ENCODE measurements around the gene GPBP1L1. TPM values are rescaled to one million over a fixed set of nuclear protein-coding genes. Genes with fewer than 3 reads are reported as not detected.
"Not testable (repeated sequence)": the region's sequence is repeated elsewhere in the genome, so short reads cannot be mapped to it uniquely, and the experiment has no call there.

GPBP1L1 gene
- total and polyA plus RNA-seq, 9 donors: 55.7 to 73.0 (median 64.9) TPM

GRCh38 chr1:45596765-45597164 lies 89.6 kb downstream of the GPBP1L1 start:
- H3K4me3 ChIP-seq (ENCODE audit: low read length); H3K27me3 ChIP-seq (ENCODE audit: control insufficient read depth, insufficient read depth, low read length); H3K27ac ChIP-seq (ENCODE audit: low read length); H3K4me1 ChIP-seq (ENCODE audit: control insufficient read depth, insufficient read depth, low read length); H3K9me3 ChIP-seq (replicated peaks; ENCODE audit: control insufficient read depth, low read depth, low read length); DNase-seq: not testable (repeated sequence)
- 97% methylated on average over 5 of the region's 8 CpGs for WGBS (ENCODE audit: insufficient coverage)
- H3K36me3 ChIP-seq (ENCODE audit: control insufficient read depth, insufficient read depth, low read length): peaks cover 14% of the 10 kb centered on the region

GRCh38 chr1:45594412-45594811 lies 91.9 kb downstream of the GPBP1L1 start:
- no peak for DNase-seq
- Histone ChIP-seq H3K4me3 (ENCODE audit: low read length) (no peak overlapping the region), H3K27me3 (ENCODE audit: control insufficient read depth, insufficient read depth, low read length) (no peaks in the 10 kb centered on the region), H3K4me1 (ENCODE audit: control insufficient read depth, insufficient read depth, low read length) (no peaks in the 10 kb centered on the region), H3K36me3 (ENCODE audit: control insufficient read depth, insufficient read depth, low read length) (peaks cover 17% of the 10 kb centered on the region), H3K9me3 (replicated peaks; ENCODE audit: control insufficient read depth, low read depth, low read length) (no peaks in the 10 kb centered on the region), H3K27ac (ENCODE audit: low read length) (no peak overlapping the region)
- no CpG with 5 or more reads among the region's 4 CpGs for WGBS (ENCODE audit: insufficient coverage)

- no peak overlapping the region for H3K4me3 ChIP-seq (ENCODE audit: low read length)
- WGBS (ENCODE audit: insufficient coverage): no CpG with 5 or more reads among the region's 1 CpG
- no peak for DNase-seq
- peaks cover 11% of the 10 kb centered on the region for H3K4me1 ChIP-seq (ENCODE audit: control insufficient read depth, insufficient read depth, low read length)
- H3K36me3 ChIP-seq (ENCODE audit: control insufficient read depth, insufficient read depth, low read length): peaks cover 14% of the 10 kb centered on the region
- H3K27me3 ChIP-seq (ENCODE audit: control insufficient read depth, insufficient read depth, low read length): no peaks in the 10 kb centered on the region
- no peaks in the 10 kb centered on the region for H3K9me3 ChIP-seq (replicated peaks; ENCODE audit: control insufficient read depth, low read depth, low read length)
- no peak overlapping the region for H3K27ac ChIP-seq (ENCODE audit: low read length)
Observed at GRCh38 chr1:45589861-45590260, 96.5 kb downstream of the GPBP1L1 start.

GRCh38 chr1:45586769-45587168 lies 99.6 kb downstream of the GPBP1L1 start:
- Histone ChIP-seq H3K4me1 (ENCODE audit: control insufficient read depth, insufficient read depth, low read length) (peaks cover 15% of the 10 kb centered on the region), H3K36me3 (ENCODE audit: control insufficient read depth, insufficient read depth, low read length) (peaks cover 3% of the 10 kb centered on the region), H3K9me3 (replicated peaks; ENCODE audit: control insufficient read depth, low read depth, low read length) (no peaks in the 10 kb centered on the region), H3K4me3 (ENCODE audit: low read length) (no peak overlapping the region), H3K27me3 (ENCODE audit: control insufficient read depth, insufficient read depth, low read length) (no peaks in the 10 kb centered on the region), H3K27ac (ENCODE audit: low read length) (no peak overlapping the region)
- WGBS (ENCODE audit: insufficient coverage): no CpG with 5 or more reads among the region's 4 CpGs
- DNase-seq: no peak

- DNase-seq: no peak
- H3K4me3 ChIP-seq (ENCODE audit: low read length): peak overlapping the region; percentile 92
- H3K36me3 ChIP-seq (ENCODE audit: control insufficient read depth, insufficient read depth, low read length): no peaks in the 10 kb centered on the region
- no peaks in the 10 kb centered on the region for H3K27me3 ChIP-seq (ENCODE audit: control insufficient read depth, insufficient read depth, low read length)
- WGBS (ENCODE audit: insufficient coverage): 17% methylated on average over 3 of the region's 7 CpGs
- H3K4me1 ChIP-seq (ENCODE audit: control insufficient read depth, insufficient read depth, low read length): peaks cover 15% of the 10 kb centered on the region
- no peak overlapping the region for H3K27ac ChIP-seq (ENCODE audit: low read length)
- H3K9me3 ChIP-seq (replicated peaks; ENCODE audit: control insufficient read depth, low read depth, low read length): no peaks in the 10 kb centered on the region
Observed at GRCh38 chr1:45585496-45586075, 100.7 kb downstream of the GPBP1L1 start.

GRCh38 chr1:45585110-45585426 lies 101.3 kb downstream of the GPBP1L1 start:
- WGBS (ENCODE audit: insufficient coverage): 0% methylated on average over 2 of the region's 5 CpGs
- Histone ChIP-seq H3K4me1 (ENCODE audit: control insufficient read depth, insufficient read depth, low read length) (peaks cover 15% of the 10 kb centered on the region), H3K27ac (ENCODE audit: low read length) (peak overlapping the region; percentile 98), H3K9me3 (replicated peaks; ENCODE audit: control insufficient read depth, low read depth, low read length) (no peaks in the 10 kb centered on the region), H3K4me3 (ENCODE audit: low read length) (peak overlapping the region; percentile 92), H3K36me3 (ENCODE audit: control insufficient read depth, insufficient read depth, low read length) (no peaks in the 10 kb centered on the region), H3K27me3 (ENCODE audit: control insufficient read depth, insufficient read depth, low read length) (no peaks in the 10 kb centered on the region)
- DNase-seq: no peak

GRCh38 chr1:45584351-45585109 lies 101.8 kb downstream of the GPBP1L1 start:
- Histone ChIP-seq H3K27ac (ENCODE audit: low read length) (peak overlapping the region; percentile 98), H3K9me3 (replicated peaks; ENCODE audit: control insufficient read depth, low read depth, low read length) (no peaks in the 10 kb centered on the region), H3K36me3 (ENCODE audit: control insufficient read depth, insufficient read depth, low read length) (no peaks in the 10 kb centered on the region), H3K27me3 (ENCODE audit: control insufficient read depth, insufficient read depth, low read length) (no peaks in the 10 kb centered on the region), H3K4me3 (ENCODE audit: low read length) (peak overlapping the region; percentile 92), H3K4me1 (ENCODE audit: control insufficient read depth, insufficient read depth, low read length) (peaks cover 15% of the 10 kb centered on the region)
- 0% methylated on average over 45 of the region's 59 CpGs for WGBS (ENCODE audit: insufficient coverage)
- DNase-seq: peak; percentile 97

GRCh38 chr1:45583666-45584350 lies 102.5 kb downstream of the GPBP1L1 start, which contains the start of gene NASP:
Gene NASP (plus strand): TSS chr1:45584041. CDS start chr1:45584147, 106 bp downstream.
- under 1% methylated on average over 40 of the region's 41 CpGs for WGBS (ENCODE audit: insufficient coverage)

GRCh38 chr1:45583264-45583665 lies 103.1 kb downstream of the GPBP1L1 start:
- whole genome bisulfite sequencing (ENCODE audit: insufficient coverage): 0% methylated on average over 16 of the region's 19 CpGs

More at GRCh38 chr1:45583666-45584350, 102.5 kb downstream of the GPBP1L1 start, which contains the start of gene NASP:
- peaks cover 15% of the 10 kb centered on the region for H3K4me1 ChIP-seq (ENCODE audit: control insufficient read depth, insufficient read depth, low read length)
- H3K9me3 ChIP-seq (replicated peaks; ENCODE audit: control insufficient read depth, low read depth, low read length): no peaks in the 10 kb centered on the region
- peak within 1 kb of the TSS; percentile 92 for H3K4me3 ChIP-seq (ENCODE audit: low read length)
- H3K27me3 ChIP-seq (ENCODE audit: control insufficient read depth, insufficient read depth, low read length): no peaks in the 10 kb centered on the region
- peak within 1 kb of the TSS; percentile 98 for H3K27ac ChIP-seq (ENCODE audit: low read length)
- H3K36me3 ChIP-seq (ENCODE audit: control insufficient read depth, insufficient read depth, low read length): no peaks in the 10 kb centered on the region
- peak; percentile 94 for DNase-seq

More at GRCh38 chr1:45583264-45583665, 103.1 kb downstream of the GPBP1L1 start:
- H3K36me3 ChIP-seq (ENCODE audit: control insufficient read depth, insufficient read depth, low read length): no peaks in the 10 kb centered on the region
- H3K9me3 ChIP-seq (replicated peaks; ENCODE audit: control insufficient read depth, low read depth, low read length): no peaks in the 10 kb centered on the region
- peak overlapping the region; percentile 98 for H3K27ac ChIP-seq (ENCODE audit: low read length)
- DNase-seq: peak; percentile 99
- peaks cover 15% of the 10 kb centered on the region for H3K4me1 ChIP-seq (ENCODE audit: control insufficient read depth, insufficient read depth, low read length)
- H3K4me3 ChIP-seq (ENCODE audit: low read length): peak overlapping the region; percentile 92
- H3K27me3 ChIP-seq (ENCODE audit: control insufficient read depth, insufficient read depth, low read length): no peaks in the 10 kb centered on the region
